HCT116 (cell line): ENCODE results near the gene ALDOC. TPM values are rescaled to one million over a fixed set of nuclear protein-coding genes. Genes with fewer than 3 reads are reported as not detected.

Source experiments
- ATAC-seq: fragments of 200-7000 bp; cut with Tn5 transposase; 2 replicates; pipeline ENCODE4 v1.9.1; 2020; ENCODE audit warnings: mild to moderate bottlenecking, moderate library complexity
- BruUV-seq: library from RNA; stranded (reverse); fragments of 400-500 nt; replicated peaks from 2 replicates; lab custom pipeline; 2021; lab: Mats Ljungman, UMichigan
- CTCF ChIA-PET: fragments of 300-600 bp; sonication (Branson Sonifier 250); formaldehyde crosslinking; loops from one replicate; lab custom pipeline; 2021; ENCODE audit warnings: antibody characterized with exemption; lab: Charles Lee
- POLR2A ChIA-PET: fragments of 300-600, 350-600 bp; sonication (Branson Sonifier 250); formaldehyde crosslinking; loops from one replicate; lab custom pipeline; 2021; ENCODE audit warnings: antibody characterized with exemption; lab: Charles Lee
- RAD21 ChIA-PET, 2 experiments: fragments of 300-600 bp; sonication (Branson Sonifier 250); formaldehyde crosslinking; loops; one replicate each; lab custom pipeline; 2023; ENCODE audit warnings: low total read pairs in 2 of 2; ENCODE audit not compliant: uncharacterized antibody in 2 of 2, unreplicated experiment in 2 of 2, low non-redundant PET in 1 of 2; lab: Charles Lee
- DNase-seq: peaks from one replicate; pipeline ENCODE4 v3.0.0-alpha.2; 2010; ENCODE audit warnings: low read depth, low spot score
- H2AFZ ChIP-seq: fragments of 200-600 bp; shearing (Covaris generic), sonication (generic); 2 replicates; pipeline ENCODE4 v1.6.1; 2017; ENCODE audit warnings: low read depth, mixed run types, mixed read lengths, antibody characterized with exemption, low read length; ENCODE audit not compliant: poor library complexity, severe bottlenecking
- H3K27ac ChIP-seq: 2 replicates; pipeline ENCODE4 v1.5.1; 2012; ENCODE audit warnings: low read depth, low read length
- H3K27me3 ChIP-seq: fragments of 200-600 bp; sonication (generic); 2 replicates; pipeline ENCODE4 v1.6.1; 2016; ENCODE audit warnings: mixed run types, low read length, mixed read lengths; ENCODE audit not compliant: insufficient read depth
- H3K36me3 ChIP-seq, 2 experiments: fragments of 200-500 bp in 1 of 2; fragments of 200-600 bp in 1 of 2; sonication (Bioruptor generic) in 1 of 2; sonication (generic) in 1 of 2; 2 replicates each; pipeline versions ENCODE4 v1.5.1 to v1.6.1; 2014 to 2016; ENCODE audit warnings: low read length in 2 of 2, inconsistent platforms in 1 of 2, mixed read lengths in 1 of 2, mixed run types in 1 of 2; ENCODE audit not compliant: insufficient read depth in 2 of 2, control insufficient read depth in 1 of 2
- H3K4me1 ChIP-seq, 2 experiments: fragments of 200-600 bp in 1 of 2; sonication (generic) in 1 of 2; 2 replicates each; pipeline versions ENCODE4 v1.5.1 to v1.6.1; 2012 to 2017; ENCODE audit warnings: low read length in 2 of 2, inconsistent platforms in 1 of 2, mild to moderate bottlenecking in 1 of 2, mixed read lengths in 1 of 2, mixed run types in 1 of 2, moderate library complexity in 1 of 2; ENCODE audit not compliant: insufficient read depth in 2 of 2, control insufficient read depth in 1 of 2
- H3K4me2 ChIP-seq: fragments of 200-600 bp; sonication (generic); 2 replicates; pipeline ENCODE4 v1.6.1; 2017; ENCODE audit warnings: mixed run types, low read length, mixed read lengths
- H3K4me3 ChIP-seq, 2 experiments: fragments of 200-600 bp in 1 of 2; sonication (generic) in 1 of 2; replicated peaks in 1 of 2; 2 replicates each; pipeline ENCODE4 v1.5.1; 2011 to 2016; ENCODE audit warnings: low read length in 2 of 2, control low read depth in 1 of 2, low read depth in 1 of 2, mild to moderate bottlenecking in 1 of 2, mixed read lengths in 1 of 2, mixed run types in 1 of 2
- H3K79me2 ChIP-seq: fragments of 200-600 bp; sonication (generic); 2 replicates; pipeline ENCODE4 v1.6.1; 2017; ENCODE audit warnings: mild to moderate bottlenecking, mixed run types, low read length, moderate library complexity, mixed read lengths; ENCODE audit not compliant: insufficient read depth
- H3K9ac ChIP-seq: fragments of 200-600 bp; sonication (generic); 2 replicates; pipeline ENCODE4 v1.6.1; 2016; ENCODE audit warnings: low read length, mixed read lengths
- H3K9me2 ChIP-seq: fragments of 200-600 bp; sonication (generic), shearing (Covaris generic); 2 replicates; pipeline ENCODE4 v1.6.1; 2017; ENCODE audit warnings: mixed run types, mild to moderate bottlenecking, moderate library complexity; ENCODE audit not compliant: insufficient read depth
- H3K9me3 ChIP-seq, 2 experiments: fragments of 200-500 bp in 1 of 2; fragments of 200-600 bp in 1 of 2; sonication (Bioruptor generic) in 1 of 2; sonication (generic) in 1 of 2; 2 replicates each; pipeline ENCODE4 v1.6.1; 2014 to 2017; ENCODE audit warnings: low read length in 2 of 2, mixed read lengths in 2 of 2, inconsistent platforms in 1 of 2, low read depth in 1 of 2, mild to moderate bottlenecking in 1 of 2, mixed run types in 1 of 2, moderate library complexity in 1 of 2; ENCODE audit not compliant: control insufficient read depth in 1 of 2, insufficient read depth in 1 of 2
- H4K20me1 ChIP-seq: fragments of 200-600 bp; sonication (generic), shearing (Covaris generic); 2 replicates; pipeline ENCODE4 v1.6.1; 2017; ENCODE audit warnings: mixed run types, mild to moderate bottlenecking, moderate library complexity; ENCODE audit not compliant: insufficient read depth
- CEBPB ChIP-seq: IDR thresholded peaks from 2 replicates; pipeline ENCODE4 v1.6.1; 2012; ENCODE audit warnings: low read depth
- CTCF ChIP-seq, 3 experiments: fragments of 200-600 bp in 1 of 3; sonication (generic) in 1 of 3; IDR thresholded peaks in 2 of 3; conservative IDR thresholded peaks in 1 of 3; 2 replicates each; pipeline ENCODE4 v1.5.1; 2012 to 2017; ENCODE audit warnings: low read depth in 2 of 3, low read length in 2 of 3, antibody characterized with exemption in 1 of 3, borderline replicate concordance in 1 of 3, control low read depth in 1 of 3, mild to moderate bottlenecking in 1 of 3, mixed read lengths in 1 of 3, mixed run types in 1 of 3, moderate library complexity in 1 of 3; ENCODE audit not compliant: insufficient read depth in 1 of 3
- EGR1 ChIP-seq: IDR thresholded peaks from 2 replicates; pipeline ENCODE4 v1.6.1; 2012; ENCODE audit warnings: low read depth
- ELF1 ChIP-seq: IDR thresholded peaks from 2 replicates; pipeline ENCODE4 v1.6.1; 2012; ENCODE audit warnings: low read depth, borderline replicate concordance
- EZH2 ChIP-seq: fragments of 200-600 bp; sonication (generic); IDR thresholded peaks from 2 replicates; pipeline ENCODE4 v1.6.1; 2017; ENCODE audit warnings: antibody characterized with exemption, mixed run types
- EZH2phosphoT487 ChIP-seq: fragments of 200-600 bp; IDR thresholded peaks from 2 replicates; pipeline ENCODE4 v1.6.1; 2018; ENCODE audit warnings: antibody characterized with exemption, borderline replicate concordance
- JUND ChIP-seq: IDR thresholded peaks from 2 replicates; pipeline ENCODE4 v1.6.1; 2012
- POLR2A ChIP-seq: IDR thresholded peaks from 2 replicates; pipeline ENCODE4 v1.7.0; 2011; ENCODE audit warnings: borderline replicate concordance; ENCODE audit not compliant: insufficient read depth, insufficient read length; ENCODE audit errors: extremely low read depth
- POLR2AphosphoS5 ChIP-seq: IDR thresholded peaks from 2 replicates; pipeline ENCODE4 v1.6.1; 2011; ENCODE audit warnings: mild to moderate bottlenecking, low read depth, low read length, moderate library complexity
- RAD21 ChIP-seq: IDR thresholded peaks from 2 replicates; pipeline ENCODE4 v1.6.1; 2012; ENCODE audit warnings: low read depth, mild to moderate bottlenecking
- SRF ChIP-seq: IDR thresholded peaks from 2 replicates; pipeline ENCODE4 v1.6.1; 2012; ENCODE audit warnings: low read depth
- TCF7L2 ChIP-seq: IDR thresholded peaks from 2 replicates; pipeline ENCODE4 v1.7.0; 2011; ENCODE audit warnings: borderline replicate concordance, inconsistent platforms; ENCODE audit not compliant: insufficient read depth, insufficient read length; ENCODE audit errors: extremely low read depth
- ZFX ChIP-seq: fragments of 450-650 bp; IDR thresholded peaks from 2 replicates; pipeline ENCODE4 v1.6.1; 2017
- intact Hi-C: fragments of 100-400 bp; cut with micrococcal nuclease; formaldehyde crosslinking; loops from 2 replicates; pipeline ENCODE4 v1.10.0; 2022
- total RNA-seq: library from RNA; stranded (reverse); gene quantifications from one replicate; pipeline ENCODE4 v1.2.1, GENCODE V29; 2021; ENCODE audit not compliant: unreplicated experiment
- TF ChIP-seq, protein P1 (sequence below): IDR thresholded peaks from 2 replicates; pipeline ENCODE4 v1.6.1; 2012
- TF ChIP-seq, protein P2 (sequence below): IDR thresholded peaks from 2 replicates; pipeline ENCODE4 v1.6.1; 2012

ALDOC gene
- total RNA-seq, 1 experiment from 2014 or later = 82.8 TPM

- ChIA-PET RAD21 (no interaction called here), CTCF (no interaction called here), POLR2A (no interaction called here)
- Histone ChIP-seq H3K79me2 (peaks cover 16% of the 10 kb centered on the region; the same call in 1 of the 2 replicates), H2AFZ (no peak within 1 kb of the TSS), H3K4me2 (peak within 1 kb of the TSS; percentile 97), H3K9ac (peak within 1 kb of the TSS; percentile 78), H3K27ac (peak within 1 kb of the TSS; percentile 50; the same call in 1 of the 2 replicates), H3K9me3 (no peaks in the 10 kb centered on the region), H3K4me1 (peaks cover 2 to 18% of the 10 kb centered on the region in 2 experiments; a peak in 3 of 4 replicates), H3K9me2 (no peaks in the 10 kb centered on the region), H4K20me1 (no peaks in the 10 kb centered on the region), H3K36me3 (peaks cover 12 to 22% of the 10 kb centered on the region in 2 experiments; a peak in 2 of 4 replicates), H3K27me3 (no peaks in the 10 kb centered on the region), H3K4me3 (peak within 1 kb of the TSS; percentile 67 to 81)
- intact Hi-C loops = no loop called here
- TF ChIP-seq POLR2A = peak; percentile 63
- TF ChIP-seq ELF1 = no peak
- TF ChIP-seq POLR2AphosphoS5 = peak; percentile 84
- no peak for TF ChIP-seq JUND
- TF ChIP-seq ZFX = peak; percentile 90
- DNase-seq (no peak), ATAC-seq (peak; percentile 92)
- BruUV-seq = no TSS peak
Measured at GRCh38 chr17:28552176-28552999, 24.3 kb downstream of the ALDOC start, which contains the start of gene UNC119. Gene UNC119 (minus strand): TSS chr17:28552624. CDS start chr17:28552557, 67 bp downstream.

DNA sequence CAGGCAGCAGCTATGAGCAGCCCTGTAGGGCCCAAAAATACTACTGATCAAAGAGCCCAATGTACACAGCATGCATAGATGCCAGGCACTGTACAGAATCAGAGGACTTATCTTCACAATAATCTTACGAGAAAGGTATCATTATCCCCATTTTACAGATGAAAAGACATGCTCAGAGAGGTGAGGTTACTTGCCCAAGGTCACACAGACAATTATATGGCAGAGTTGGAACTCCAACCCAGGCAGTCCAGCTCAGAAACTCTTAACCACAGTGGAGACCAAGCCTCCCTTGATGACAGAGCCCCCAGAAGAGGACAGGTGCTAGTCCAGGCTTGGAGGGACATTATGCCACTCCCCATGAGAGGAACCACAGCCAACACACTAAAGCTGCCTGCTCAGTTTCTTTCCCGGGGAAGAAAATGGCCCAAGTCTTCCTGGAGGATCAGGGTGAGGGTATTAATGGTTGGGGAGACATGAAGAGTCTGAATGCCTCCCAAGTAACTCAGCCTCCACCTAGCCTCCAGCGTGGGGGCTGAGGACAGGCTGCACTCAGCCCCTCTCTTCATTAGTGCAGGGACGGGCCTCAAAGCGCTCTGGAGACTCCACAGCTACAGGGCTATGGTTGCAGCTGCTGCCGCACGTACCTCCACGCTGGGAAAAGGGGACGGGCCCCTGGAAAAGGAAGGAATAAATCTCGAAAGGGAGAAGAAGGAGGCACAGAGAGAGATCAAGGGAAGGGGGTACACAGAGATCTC, 25.1 kb downstream of the ALDOC start:
- Histone ChIP-seq H4K20me1 (no peaks in the 10 kb centered on the region), H3K9ac (peak overlapping the region; percentile 78), H2AFZ (no peak overlapping the region), H3K4me1 (peaks cover 2 to 18% of the 10 kb centered on the region in 2 experiments; a peak in 3 of 4 replicates), H3K79me2 (peaks cover 16% of the 10 kb centered on the region; the same call in 1 of the 2 replicates), H3K27ac (no peak overlapping the region), H3K9me3 (no peaks in the 10 kb centered on the region), H3K9me2 (no peaks in the 10 kb centered on the region), H3K4me3 (peak overlapping the region; percentile 67 to 81), H3K27me3 (no peaks in the 10 kb centered on the region), H3K4me2 (peak overlapping the region; percentile 97), H3K36me3 (peaks cover 13 to 21% of the 10 kb centered on the region in 2 experiments; a peak in 3 of 4 replicates)
- ChIA-PET CTCF (interaction anchor here (1.0 kb wide), 1 partner anchor 20 kb away, joined by 4 read pairs; the partner anchor contains the start of gene PIGS), POLR2A (interaction anchor here (1.2 kb wide), 1 partner anchor 20 kb away, joined by 3 read pairs; the partner anchor contains the start of gene PIGS), RAD21 (no interaction called here)
- ATAC-seq = peak; percentile 4
- intact Hi-C loops = no loop called here
- BruUV-seq = TSS peak; percentile 52
- no peak for DNase-seq
- no peak for TF ChIP-seq RAD21
- TF ChIP-seq TCF7L2 = no peak
- TF ChIP-seq CEBPB = no peak
- TF ChIP-seq CTCF (IDR thresholded peaks at IDR 0.05 in 2 of 3, conservative IDR thresholded peaks at IDR 0.05 in 1 of 3; ENCODE audit: borderline replicate concordance in 1 of 3, insufficient read depth in 1 of 3, low read depth in 2 of 3, low read length in 2 of 3) = no peak
- TF ChIP-seq EZH2 = no peak
- TF ChIP-seq EZH2phosphoT487 = no peak
- TF ChIP-seq EGR1 = no peak
- TF ChIP-seq, protein P1, sequence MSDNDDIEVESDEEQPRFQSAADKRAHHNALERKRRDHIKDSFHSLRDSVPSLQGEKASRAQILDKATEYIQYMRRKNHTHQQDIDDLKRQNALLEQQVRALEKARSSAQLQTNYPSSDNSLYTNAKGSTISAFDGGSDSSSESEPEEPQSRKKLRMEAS = no peak
- TF ChIP-seq ELF1 = no peak
- no peak for TF ChIP-seq SRF
- TF ChIP-seq, protein P2, sequence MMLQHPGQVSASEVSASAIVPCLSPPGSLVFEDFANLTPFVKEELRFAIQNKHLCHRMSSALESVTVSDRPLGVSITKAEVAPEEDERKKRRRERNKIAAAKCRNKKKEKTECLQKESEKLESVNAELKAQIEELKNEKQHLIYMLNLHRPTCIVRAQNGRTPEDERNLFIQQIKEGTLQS = no peak
- TF ChIP-seq JUND = no peak
